Frontal cortex (tissue), 4 donors: ENCODE results near the gene PLEKHA3. TPM values are rescaled to one million over a fixed set of nuclear protein-coding genes. Genes with fewer than 3 reads are reported as not detected.
"Not testable (repeated sequence)": the region's sequence is repeated elsewhere in the genome, so short reads cannot be mapped to it uniquely, and the experiment has no call there.

Experiments
- DNase-seq, 2 donors: peaks; one replicate each; pipeline ENCODE4 v3.0.0; 2012; ENCODE audit warnings: low spot score in 2 of 2
- FAIRE-seq: peaks from 2 replicates; lab custom pipeline; 2012; peaks lifted over from hg19 to GRCh38; lab: Jason Lieb, UNC
- total RNA-seq: library from RNA; depleted of rRNA; stranded (reverse); fragments of >200 nt; gene quantifications from one replicate; pipeline ENCODE4 v1.2.3, GENCODE V29; 2014
- donor health status: control.
- donor health status: control.
- donor health status: control.

PLEKHA3 gene
- 13.0 TPM for total RNA-seq

- DNase-seq (peak; percentile 91 to 94), FAIRE-seq (no peak)
Observed at GRCh38 chr2:178480227-178481181, at the start of gene PLEKHA3. PLEKHA3 (plus strand) TSS chr2:178480457; CDS start chr2:178480870, 413 bp downstream.

- no peak for DNase-seq
- FAIRE-seq: no peak
Observed at GRCh38 chr2:178436662-178437061, 43.6 kb upstream of the PLEKHA3 start.

GRCh38 chr2:178441426-178441825, 38.8 kb upstream of the PLEKHA3 start:
- DNase-seq (no peak), FAIRE-seq (no peak)

- DNase-seq: no peak
- FAIRE-seq: no peak
Observed at GRCh38 chr2:178448968-178449661, 31.1 kb upstream of the PLEKHA3 start.

- FAIRE-seq (no peak), DNase-seq (peak in 1 of 2 donors; percentile 19)
Observed at GRCh38 chr2:178449700-178450523, 30.3 kb upstream of the PLEKHA3 start.

GRCh38 chr2:178450524-178450773, 29.8 kb upstream of the PLEKHA3 start:
- no peak for DNase-seq
- no peak for FAIRE-seq

GRCh38 chr2:178450774-178451525, 29.3 kb upstream of the PLEKHA3 start, which contains the start of the genes PJVK and PRKRA:
PJVK (plus strand) TSS chr2:178451378; CDS start chr2:178453410, 2,032 bp downstream.
PRKRA (minus strand) TSS chr2:178451175; CDS start chr2:178451030, 145 bp downstream.
- DNase-seq (peak; percentile 95 to 96), FAIRE-seq (no peak)

- FAIRE-seq (no peak), DNase-seq (no peak)
Observed at GRCh38 chr2:178452334-178452733, 27.9 kb upstream of the PLEKHA3 start.

GRCh38 chr2:178452870-178453269, 27.4 kb upstream of the PLEKHA3 start:
- DNase-seq: no peak
- FAIRE-seq: no peak

GRCh38 chr2:178455947-178456346, 24.3 kb upstream of the PLEKHA3 start:
- no peak for FAIRE-seq
- no peak for DNase-seq

- FAIRE-seq (no peak), DNase-seq (no peak)
Observed at GRCh38 chr2:178457390-178457886, 22.8 kb upstream of the PLEKHA3 start.

- no peak for DNase-seq
- no peak for FAIRE-seq
Observed at GRCh38 chr2:178469219-178469849, 10.9 kb upstream of the PLEKHA3 start.

- not testable (repeated sequence) for FAIRE-seq, DNase-seq
Observed at GRCh38 chr2:178471313-178471712, 8.9 kb upstream of the PLEKHA3 start.

GRCh38 chr2:178473373-178473772, 6.9 kb upstream of the PLEKHA3 start:
- DNase-seq (no peak), FAIRE-seq (no peak)

GRCh38 chr2:178473931-178474330, 6.3 kb upstream of the PLEKHA3 start:
- DNase-seq: no peak
- no peak for FAIRE-seq

GRCh38 chr2:178474560-178474959, 5.7 kb upstream of the PLEKHA3 start:
- DNase-seq: no peak
- no peak for FAIRE-seq

- FAIRE-seq: no peak
Observed at GRCh38 chr2:178476477-178476876, 3.8 kb upstream of the PLEKHA3 start.

GRCh38 chr2:178477443-178478129, 2.7 kb upstream of the PLEKHA3 start:
- FAIRE-seq: no peak
- no peak for DNase-seq

More at GRCh38 chr2:178476477-178476876, 3.8 kb upstream of the PLEKHA3 start:
- DNase-seq: no peak
